Ishikawa (cell line): Measurements from ENCODE around the gene UST.

Source experiments
- CEBPB ChIP-seq: IDR thresholded peaks from 2 replicates; pipeline ENCODE4 v1.6.1; 2012
- CREB1 ChIP-seq: IDR thresholded peaks from 2 replicates; pipeline ENCODE4 v1.6.1; 2012; ENCODE audit warnings: low read depth
- EGR1 ChIP-seq: IDR thresholded peaks from 2 replicates; pipeline ENCODE4 v1.6.1; 2012
- FOXM1 ChIP-seq: IDR thresholded peaks from 2 replicates; pipeline ENCODE4 v1.6.1; 2012; ENCODE audit warnings: low read depth, borderline replicate concordance
- NFIC ChIP-seq: IDR thresholded peaks from 2 replicates; pipeline ENCODE4 v1.6.1; 2012
- RAD21 ChIP-seq: IDR thresholded peaks from 2 replicates; pipeline ENCODE4 v1.6.1; 2012; ENCODE audit warnings: low read depth
- REST ChIP-seq: IDR thresholded peaks from 2 replicates; pipeline ENCODE4 v1.6.1; 2012; ENCODE audit warnings: low read depth, mild to moderate bottlenecking
- TAF1 ChIP-seq: IDR thresholded peaks from 2 replicates; pipeline ENCODE4 v1.6.1; 2012; ENCODE audit warnings: low read depth, mild to moderate bottlenecking
- TCF12 ChIP-seq: IDR thresholded peaks from 2 replicates; pipeline ENCODE4 v1.6.1; 2012; ENCODE audit warnings: low read depth
- TEAD4 ChIP-seq: IDR thresholded peaks from 2 replicates; pipeline ENCODE4 v1.6.1; 2012
- USF1 ChIP-seq: IDR thresholded peaks from 2 replicates; pipeline ENCODE4 v1.6.1; 2012
- YY1 ChIP-seq: IDR thresholded peaks from 2 replicates; pipeline ENCODE4 v1.6.1; 2012; ENCODE audit warnings: low read depth
- ZBTB7A ChIP-seq: IDR thresholded peaks from 2 replicates; pipeline ENCODE4 v1.6.1; 2012; ENCODE audit warnings: low read depth
- TF ChIP-seq, protein P1 (sequence below): IDR thresholded peaks from 2 replicates; pipeline ENCODE4 v1.6.1; 2012

Gene UST

DNA sequence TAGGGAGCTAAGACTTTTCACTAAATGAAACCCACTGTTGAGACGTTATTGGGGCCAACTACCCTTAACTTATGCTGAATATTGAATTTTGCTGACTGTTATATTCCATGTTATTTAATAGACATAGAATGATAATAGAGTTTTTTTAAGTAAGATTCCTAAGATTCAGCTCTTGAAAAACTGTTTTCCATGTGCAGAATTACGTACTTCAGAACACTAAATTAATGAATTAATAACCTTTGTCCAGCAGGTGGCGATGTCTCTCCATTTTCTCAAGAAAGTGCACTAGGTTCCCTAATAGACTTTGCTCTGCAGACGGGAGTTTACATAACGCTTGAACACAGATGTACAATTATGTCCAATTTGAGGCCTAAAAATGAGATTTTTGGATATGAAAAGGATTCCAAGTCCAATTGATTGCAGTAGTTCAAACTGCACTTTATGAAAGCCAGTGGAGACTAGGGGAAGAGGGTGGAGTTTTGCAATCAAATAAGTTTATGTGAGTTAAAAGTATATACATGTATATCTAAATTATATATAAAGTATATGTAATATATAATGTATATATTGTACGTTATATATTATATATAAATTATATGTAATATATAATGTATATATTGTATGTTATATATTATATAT, 282.1 kb downstream of the UST start:
- TF ChIP-seq RAD21: peak; percentile 86
- no peak for TF ChIP-seq REST

DNA sequence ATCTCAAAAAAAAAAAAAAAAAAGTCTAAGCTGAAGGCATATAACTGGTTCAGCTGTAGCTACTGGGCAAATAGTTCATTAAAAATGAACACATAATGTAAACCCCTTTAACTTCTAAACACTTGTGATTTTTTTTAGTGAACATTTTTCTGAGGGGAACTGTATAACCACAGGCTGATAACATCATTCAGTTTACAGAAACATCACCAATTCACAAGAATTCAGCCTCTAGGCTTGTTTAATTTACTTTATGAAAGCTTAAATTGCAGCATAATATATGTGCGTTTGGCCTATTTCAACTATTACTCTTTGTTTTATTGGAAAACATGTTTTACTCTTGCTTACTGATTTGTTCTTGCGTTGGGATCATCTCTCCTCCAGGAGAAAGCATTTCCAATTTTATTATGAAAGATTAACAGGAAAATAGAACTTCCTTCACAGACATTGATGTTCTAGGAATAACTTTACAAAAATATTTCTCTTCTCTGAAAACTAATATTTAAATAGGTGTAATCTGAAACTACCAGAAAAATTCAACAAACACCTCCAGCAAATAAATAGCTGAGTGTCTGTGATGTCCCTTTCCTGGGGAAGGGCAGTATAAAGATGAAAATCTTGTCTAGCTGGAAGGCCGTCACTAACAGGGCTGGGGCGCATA, 284.5 kb downstream of the UST start:
- no peak for TF ChIP-seq USF1
- TF ChIP-seq REST: no peak
- no peak for TF ChIP-seq NFIC
- TF ChIP-seq, protein P1, sequence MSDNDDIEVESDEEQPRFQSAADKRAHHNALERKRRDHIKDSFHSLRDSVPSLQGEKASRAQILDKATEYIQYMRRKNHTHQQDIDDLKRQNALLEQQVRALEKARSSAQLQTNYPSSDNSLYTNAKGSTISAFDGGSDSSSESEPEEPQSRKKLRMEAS: no peak
- no peak for TF ChIP-seq TCF12
- no peak for TF ChIP-seq RAD21
- no peak for TF ChIP-seq YY1

DNA sequence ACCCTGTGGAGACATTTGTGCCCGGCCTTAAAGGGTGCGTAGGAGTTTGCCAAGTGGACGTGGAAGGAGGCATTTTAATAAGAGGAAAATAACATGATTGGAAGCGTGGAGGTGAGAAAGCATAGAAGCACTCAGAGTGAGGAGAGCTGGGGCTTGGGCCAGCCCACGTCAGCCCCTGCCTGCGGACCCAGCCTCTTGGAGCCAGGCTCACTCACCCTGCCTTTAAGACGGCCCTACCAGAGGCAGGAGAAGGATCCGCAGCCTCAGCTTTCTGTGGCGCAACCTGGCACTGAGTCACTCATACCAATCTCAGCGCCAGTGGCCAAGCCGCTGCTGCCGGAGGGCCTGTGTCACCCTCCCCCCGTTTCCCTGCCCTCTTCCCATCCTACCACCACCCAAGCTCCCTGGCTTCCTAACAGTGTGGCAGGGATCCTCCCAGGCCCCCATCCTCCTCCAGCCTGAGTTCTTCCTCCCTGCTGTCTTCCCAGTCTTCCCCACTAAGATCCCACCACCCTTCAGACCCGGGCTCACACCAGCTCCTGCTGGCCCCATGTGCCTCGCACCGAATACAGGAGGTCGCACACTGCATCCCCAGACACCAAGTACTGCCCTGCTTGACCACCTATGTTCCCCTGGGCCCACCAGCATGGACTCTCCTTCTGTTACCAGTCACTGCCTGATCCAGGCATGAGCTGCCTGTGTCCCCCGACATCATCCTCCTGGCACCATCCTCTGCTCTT, 285.2 kb downstream of the UST start:
- TF ChIP-seq FOXM1 (no peak), TAF1 (no peak), USF1 (no peak), TEAD4 (no peak), YY1 (no peak), RAD21 (no peak), REST (no peak)
- TF ChIP-seq, protein P1: no peak

DNA sequence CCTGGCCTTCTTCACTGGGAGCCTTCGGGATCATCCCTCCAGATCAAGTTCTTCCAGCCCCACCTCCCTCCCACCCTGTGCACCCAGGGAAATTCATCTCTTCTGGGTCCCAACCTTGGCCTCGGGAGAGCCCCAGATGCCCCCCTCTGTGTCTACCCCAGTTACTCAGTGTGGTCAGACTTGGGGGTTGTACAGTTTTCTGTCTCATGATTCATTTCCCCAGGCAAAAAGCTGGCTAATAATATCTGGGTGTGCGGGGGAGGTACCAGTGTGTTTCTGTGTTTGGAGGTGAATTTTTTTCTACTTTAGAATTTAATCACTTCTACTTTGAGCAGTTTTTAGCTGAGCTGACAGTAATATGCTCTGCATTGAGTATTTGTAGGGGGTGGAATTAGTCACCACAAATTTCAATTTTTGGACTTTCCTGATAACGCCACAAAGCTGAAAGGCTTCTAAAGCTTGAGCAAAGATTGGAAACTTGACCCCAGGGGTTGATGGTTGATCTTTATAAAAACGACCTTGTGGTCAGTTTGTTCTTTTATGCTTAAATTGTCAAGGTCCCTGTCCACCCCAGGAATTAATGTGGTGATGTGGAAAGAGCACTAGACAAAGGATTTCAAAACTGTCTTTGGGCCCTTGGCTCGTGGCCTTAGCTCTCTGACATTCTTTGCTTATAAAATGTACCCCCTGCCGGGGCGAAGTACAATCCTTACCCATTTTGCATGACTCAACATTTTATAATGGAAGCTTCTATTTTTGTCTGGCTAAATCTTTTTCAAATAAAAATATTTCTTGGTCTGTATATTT, 286.0 kb downstream of the UST start:
- peak; percentile 41 for TF ChIP-seq NFIC
- no peak for TF ChIP-seq TCF12
- no peak for TF ChIP-seq ZBTB7A
- TF ChIP-seq TEAD4: peak; percentile 52; the same call in 1 of the 2 replicates

DNA sequence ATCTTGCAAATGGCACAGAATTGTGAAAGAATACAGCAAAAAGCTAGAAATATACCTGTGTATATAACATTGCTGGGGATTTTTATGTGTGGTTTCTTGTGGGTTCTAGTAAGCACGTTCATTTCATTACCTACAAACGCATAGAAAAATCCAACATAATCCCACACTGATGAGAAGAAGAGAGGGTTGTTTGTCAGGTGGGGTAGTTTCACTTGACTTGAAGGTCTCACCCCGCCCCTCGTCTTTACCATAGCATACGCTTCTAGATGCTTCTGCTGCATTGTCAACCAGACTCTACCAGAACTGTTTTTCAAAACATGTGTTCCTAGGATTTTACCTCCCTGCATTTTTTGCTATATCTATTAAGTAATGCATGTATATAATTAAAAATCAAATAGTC, 286.6 kb downstream of the UST start:
- no peak for TF ChIP-seq EGR1
- no peak for TF ChIP-seq ZBTB7A
- no peak for TF ChIP-seq TCF12
- TF ChIP-seq, protein P1: no peak
- no peak for TF ChIP-seq CREB1
- TF ChIP-seq TAF1: no peak
- TF ChIP-seq CEBPB: no peak
- TF ChIP-seq REST: no peak
- no peak for TF ChIP-seq RAD21
